ENCODE data around the gene AHNAK. TPM values are rescaled to one million over a fixed set of nuclear protein-coding genes. Genes with fewer than 3 reads are reported as not detected.

Gene AHNAK
- total RNA-seq, 2 experiments from 2014 or later: 0.21 to 0.28 TPM

DNA sequence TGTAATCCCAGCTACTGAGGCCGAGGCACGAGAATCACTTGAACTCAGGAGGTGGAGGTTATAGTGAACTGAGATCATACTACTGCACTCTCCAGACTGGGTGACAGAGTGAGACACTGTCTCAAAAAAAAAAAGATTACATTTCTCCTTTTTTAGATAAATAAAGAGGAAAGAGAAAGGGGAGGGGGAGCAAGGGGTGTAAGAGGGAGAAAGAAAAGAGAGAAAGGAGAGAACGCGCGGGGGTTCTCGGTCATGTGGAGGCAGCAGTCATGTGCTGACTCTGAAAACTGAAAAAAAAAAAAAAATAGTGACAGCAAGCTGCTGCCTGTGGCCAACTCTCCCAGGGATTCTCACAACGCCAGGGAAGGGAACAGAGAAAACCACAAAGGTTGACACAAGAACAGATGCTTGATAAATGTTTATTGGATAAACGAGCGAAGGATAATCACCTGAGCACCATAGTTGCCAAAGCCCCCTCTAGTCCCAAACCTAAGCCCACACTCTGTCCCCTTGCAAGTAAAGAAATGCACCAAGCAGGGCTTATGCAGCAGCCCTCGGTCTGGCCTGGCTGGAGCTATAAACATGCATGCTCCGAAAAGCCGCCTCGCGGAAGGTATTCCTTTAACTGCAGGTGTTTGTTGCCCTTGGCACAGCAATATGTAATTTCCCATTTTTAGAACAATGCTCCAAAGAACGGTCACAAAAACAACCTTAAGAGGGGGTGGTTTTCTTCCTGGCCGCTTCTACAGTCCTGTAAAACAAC, 113.3 kb downstream of the AHNAK start:
- TF ChIP-seq EZH2phosphoT487 (IDR thresholded peaks at IDR 0.05; ENCODE audit: borderline replicate concordance, low read depth, low read length): no peak
- TF ChIP-seq, protein P1, sequence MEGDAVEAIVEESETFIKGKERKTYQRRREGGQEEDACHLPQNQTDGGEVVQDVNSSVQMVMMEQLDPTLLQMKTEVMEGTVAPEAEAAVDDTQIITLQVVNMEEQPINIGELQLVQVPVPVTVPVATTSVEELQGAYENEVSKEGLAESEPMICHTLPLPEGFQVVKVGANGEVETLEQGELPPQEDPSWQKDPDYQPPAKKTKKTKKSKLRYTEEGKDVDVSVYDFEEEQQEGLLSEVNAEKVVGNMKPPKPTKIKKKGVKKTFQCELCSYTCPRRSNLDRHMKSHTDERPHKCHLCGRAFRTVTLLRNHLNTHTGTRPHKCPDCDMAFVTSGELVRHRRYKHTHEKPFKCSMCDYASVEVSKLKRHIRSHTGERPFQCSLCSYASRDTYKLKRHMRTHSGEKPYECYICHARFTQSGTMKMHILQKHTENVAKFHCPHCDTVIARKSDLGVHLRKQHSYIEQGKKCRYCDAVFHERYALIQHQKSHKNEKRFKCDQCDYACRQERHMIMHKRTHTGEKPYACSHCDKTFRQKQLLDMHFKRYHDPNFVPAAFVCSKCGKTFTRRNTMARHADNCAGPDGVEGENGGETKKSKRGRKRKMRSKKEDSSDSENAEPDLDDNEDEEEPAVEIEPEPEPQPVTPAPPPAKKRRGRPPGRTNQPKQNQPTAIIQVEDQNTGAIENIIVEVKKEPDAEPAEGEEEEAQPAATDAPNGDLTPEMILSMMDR (conservative IDR thresholded peaks at IDR 0.05; ENCODE audit: low read length): no peak
- POLR2A ChIA-PET: interaction anchor here (0.7 kb wide), 1 partner anchor 29 kb away, joined by 4 read pairs; no protein-coding TSS in a partner anchor
- no TSS peak for BruUV-seq (replicated peaks)

GRCh38 chr11:62432695-62433094, 113.9 kb downstream of the AHNAK start:
- H3K27ac ChIP-seq (ENCODE audit: low read depth, low read length, poor library complexity, severe bottlenecking): no peak overlapping the region
- no peaks in the 10 kb centered on the region for H3K79me2 ChIP-seq (ENCODE audit: insufficient read depth, low read depth, low read length)
- no peaks in the 10 kb centered on the region for H4K20me1 ChIP-seq (ENCODE audit: insufficient read depth, low read length)
- no peaks in the 10 kb centered on the region for H3K4me1 ChIP-seq (ENCODE audit: insufficient read depth, low read length, poor library complexity, severe bottlenecking)
- H2AFZ ChIP-seq (ENCODE audit: low read length): no peak overlapping the region
- intact Hi-C loops (cut with micrococcal nuclease; ENCODE audit: unreplicated experiment): no loop called here
- H3K9me2 ChIP-seq (ENCODE audit: insufficient read depth, low read length): no peaks in the 10 kb centered on the region
- no peak for TF ChIP-seq EZH2phosphoT487 (IDR thresholded peaks at IDR 0.05; ENCODE audit: borderline replicate concordance, low read depth, low read length)
- TF ChIP-seq, protein P1 (conservative IDR thresholded peaks at IDR 0.05; ENCODE audit: low read length): no peak
- no peak overlapping the region for H3K4me2 ChIP-seq (ENCODE audit: low read length)
- ChIA-PET CTCF (ENCODE audit: unreplicated experiment) (interaction anchor here (0.5 kb wide), 1 partner anchor 504 kb away, joined by 4 read pairs; no protein-coding TSS in a partner anchor), POLR2A (interaction anchor here (0.7 kb wide), 1 partner anchor 29 kb away, joined by 4 read pairs; no protein-coding TSS in a partner anchor)
- DNase-seq (ENCODE audit: low spot score): no peak
- no peak overlapping the region for H3K4me3 ChIP-seq (ENCODE audit: low read depth, low read length, poor library complexity, severe bottlenecking)
- H3K36me3 ChIP-seq (ENCODE audit: insufficient read depth, low read length): no peaks in the 10 kb centered on the region
- H3K9me3 ChIP-seq (ENCODE audit: low read length): no peaks in the 10 kb centered on the region
- no TSS peak for BruUV-seq (replicated peaks)

More for the DNA sequence above, 113.3 kb downstream of the AHNAK start:
- CTCF ChIA-PET (ENCODE audit: unreplicated experiment): interaction anchor here (0.5 kb wide), 1 partner anchor 505 kb away, joined by 4 read pairs; no protein-coding TSS in a partner anchor
- Histone ChIP-seq H3K79me2 (ENCODE audit: insufficient read depth, low read depth, low read length) (no peaks in the 10 kb centered on the region), H4K20me1 (ENCODE audit: insufficient read depth, low read length) (no peaks in the 10 kb centered on the region), H3K4me2 (ENCODE audit: low read length) (no peak overlapping the region), H3K9me3 (ENCODE audit: low read length) (no peaks in the 10 kb centered on the region), H3K9me2 (ENCODE audit: insufficient read depth, low read length) (no peaks in the 10 kb centered on the region), H2AFZ (ENCODE audit: low read length) (no peak overlapping the region), H3K27ac (ENCODE audit: low read depth, low read length, poor library complexity, severe bottlenecking) (no peak overlapping the region), H3K36me3 (ENCODE audit: insufficient read depth, low read length) (no peaks in the 10 kb centered on the region), H3K4me3 (ENCODE audit: low read depth, low read length, poor library complexity, severe bottlenecking) (no peak overlapping the region), H3K4me1 (ENCODE audit: insufficient read depth, low read length, poor library complexity, severe bottlenecking) (no peaks in the 10 kb centered on the region)
- intact Hi-C loops (cut with micrococcal nuclease; ENCODE audit: unreplicated experiment): no loop called here
- no peak for DNase-seq (ENCODE audit: low spot score)

Measured in OCI-LY7 (cell line).